ENCODE results near the gene AATK. TPM values are rescaled to one million over a fixed set of nuclear protein-coding genes. Genes with fewer than 3 reads are reported as not detected.

AATK gene
- total RNA-seq, 1 experiment from 2014 or later, result 0.46 TPM

DNA sequence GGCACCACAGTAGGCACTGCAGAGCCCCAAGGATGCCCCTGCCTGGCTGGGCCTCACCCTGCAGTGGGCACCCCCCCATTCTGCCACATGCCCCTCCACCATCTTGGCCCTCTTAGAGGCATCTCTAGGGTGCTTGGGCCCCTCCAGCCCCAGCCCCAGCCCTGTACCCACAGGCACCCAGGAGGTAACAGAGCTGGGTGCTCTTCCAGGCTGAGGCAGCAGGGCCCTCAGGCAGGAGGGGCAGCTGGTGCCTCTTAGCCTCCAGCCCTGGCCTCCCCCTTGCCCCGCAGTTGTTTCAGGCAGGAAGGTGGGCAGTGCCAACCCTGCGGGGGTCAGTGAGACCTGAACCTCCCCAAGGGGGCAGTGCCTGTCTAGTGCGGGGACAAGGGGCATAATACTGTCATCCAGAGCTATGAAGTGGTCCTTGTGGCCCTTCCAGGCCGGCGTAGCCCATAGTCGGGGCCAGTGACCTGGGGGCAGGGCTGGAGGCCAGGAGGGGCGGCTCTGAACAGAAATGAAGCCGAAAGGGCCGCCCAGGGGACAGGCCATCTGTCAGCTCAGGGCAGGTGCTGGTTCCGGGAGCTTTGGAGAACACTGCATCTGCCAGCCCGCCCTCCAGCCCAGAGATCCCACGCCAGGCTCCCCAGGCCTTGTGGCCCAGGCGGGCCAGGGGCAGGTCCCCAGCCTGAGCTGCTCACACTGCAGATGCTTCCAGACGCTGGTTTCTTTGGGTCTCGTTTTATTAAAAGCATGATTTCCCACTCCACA lies 4.9 kb upstream of the AATK start:
- Histone ChIP-seq H3K27ac (no peak overlapping the region), H3K27me3 (ENCODE audit: insufficient read depth, low read depth) (no peaks in the 10 kb centered on the region; the same call in 1 of the 2 replicates), H3K4me1 (replicated peaks; ENCODE audit: insufficient read depth) (no peaks in the 10 kb centered on the region), H4K20me1 (ENCODE audit: insufficient read depth) (no peaks in the 10 kb centered on the region), H3K4me2 (no peak overlapping the region), H2AFZ (no peak overlapping the region), H3K4me3 (no peak overlapping the region), H3K9me3 (ENCODE audit: insufficient read depth, low read depth) (no peaks in the 10 kb centered on the region), H3K79me2 (ENCODE audit: low read depth) (no peaks in the 10 kb centered on the region), H3K9me2 (ENCODE audit: insufficient read depth) (no peaks in the 10 kb centered on the region), H3F3A (ENCODE audit: insufficient read depth, low read depth) (peaks cover 7% of the 10 kb centered on the region; the same call in 1 of the 2 replicates), H3K36me3 (ENCODE audit: low read depth) (no peaks in the 10 kb centered on the region)
- CTCF ChIA-PET, result no interaction called here
- intact Hi-C loops (cut with micrococcal nuclease; ENCODE audit: unreplicated experiment), result no loop called here
- POLR2A ChIA-PET (ENCODE audit: unreplicated experiment), result no interaction called here
- no peak for DNase-seq
- BruUV-seq (replicated peaks), result no TSS peak
- TF ChIP-seq, protein P1, sequence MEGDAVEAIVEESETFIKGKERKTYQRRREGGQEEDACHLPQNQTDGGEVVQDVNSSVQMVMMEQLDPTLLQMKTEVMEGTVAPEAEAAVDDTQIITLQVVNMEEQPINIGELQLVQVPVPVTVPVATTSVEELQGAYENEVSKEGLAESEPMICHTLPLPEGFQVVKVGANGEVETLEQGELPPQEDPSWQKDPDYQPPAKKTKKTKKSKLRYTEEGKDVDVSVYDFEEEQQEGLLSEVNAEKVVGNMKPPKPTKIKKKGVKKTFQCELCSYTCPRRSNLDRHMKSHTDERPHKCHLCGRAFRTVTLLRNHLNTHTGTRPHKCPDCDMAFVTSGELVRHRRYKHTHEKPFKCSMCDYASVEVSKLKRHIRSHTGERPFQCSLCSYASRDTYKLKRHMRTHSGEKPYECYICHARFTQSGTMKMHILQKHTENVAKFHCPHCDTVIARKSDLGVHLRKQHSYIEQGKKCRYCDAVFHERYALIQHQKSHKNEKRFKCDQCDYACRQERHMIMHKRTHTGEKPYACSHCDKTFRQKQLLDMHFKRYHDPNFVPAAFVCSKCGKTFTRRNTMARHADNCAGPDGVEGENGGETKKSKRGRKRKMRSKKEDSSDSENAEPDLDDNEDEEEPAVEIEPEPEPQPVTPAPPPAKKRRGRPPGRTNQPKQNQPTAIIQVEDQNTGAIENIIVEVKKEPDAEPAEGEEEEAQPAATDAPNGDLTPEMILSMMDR (conservative IDR thresholded peaks at IDR 0.05), result no peak
- no peak for TF ChIP-seq EZH2 (IDR thresholded peaks at IDR 0.05; ENCODE audit: low read depth)

DNA sequence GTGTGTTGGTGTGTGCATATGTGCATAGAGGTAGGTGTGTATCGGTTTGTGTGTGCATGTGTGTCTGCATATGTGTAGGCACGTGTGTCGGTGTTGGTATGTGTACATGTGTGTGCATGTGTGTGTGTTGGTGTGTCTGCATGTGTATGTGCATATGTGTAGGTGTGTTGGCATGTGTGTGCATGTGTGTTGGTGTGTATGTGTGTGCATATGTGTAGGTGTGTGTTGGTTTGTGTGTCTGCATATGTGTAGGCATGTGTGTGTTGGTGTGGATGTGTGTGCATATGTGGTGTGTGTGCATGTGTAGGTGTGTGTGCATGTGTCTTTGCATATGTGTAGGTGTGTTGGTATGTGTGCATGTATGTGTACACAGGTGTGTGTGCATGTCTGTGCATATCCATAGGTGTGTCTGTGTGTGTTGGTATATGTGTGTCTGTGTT lies 3.9 kb upstream of the AATK start:
- H3K9me3 ChIP-seq (ENCODE audit: insufficient read depth, low read depth), result no peaks in the 10 kb centered on the region
- H3K9me2 ChIP-seq (ENCODE audit: insufficient read depth), result no peaks in the 10 kb centered on the region
- DNase-seq, result no peak
- no peaks in the 10 kb centered on the region for H3K79me2 ChIP-seq (ENCODE audit: low read depth)
- no peak overlapping the region for H3K27ac ChIP-seq
- peaks cover 7% of the 10 kb centered on the region; the same call in 1 of the 2 replicates for H3F3A ChIP-seq (ENCODE audit: insufficient read depth, low read depth)
- BruUV-seq (replicated peaks), result no TSS peak
- peaks cover 3% of the 10 kb centered on the region for H3K27me3 ChIP-seq (ENCODE audit: insufficient read depth, low read depth)
- no peaks in the 10 kb centered on the region for H3K36me3 ChIP-seq (ENCODE audit: low read depth)
- CTCF ChIA-PET, result no interaction called here
- no peaks in the 10 kb centered on the region for H4K20me1 ChIP-seq (ENCODE audit: insufficient read depth)
- TF ChIP-seq, protein P1 (conservative IDR thresholded peaks at IDR 0.05), result no peak
- TF ChIP-seq EZH2 (IDR thresholded peaks at IDR 0.05; ENCODE audit: low read depth), result no peak
- H3K4me3 ChIP-seq, result no peak overlapping the region
- POLR2A ChIA-PET (ENCODE audit: unreplicated experiment), result no interaction called here
- no peak overlapping the region for H3K4me2 ChIP-seq
- no peaks in the 10 kb centered on the region for H3K4me1 ChIP-seq (replicated peaks; ENCODE audit: insufficient read depth)
- intact Hi-C loops (cut with micrococcal nuclease; ENCODE audit: unreplicated experiment), result no loop called here
- no peak overlapping the region for H2AFZ ChIP-seq

DNA sequence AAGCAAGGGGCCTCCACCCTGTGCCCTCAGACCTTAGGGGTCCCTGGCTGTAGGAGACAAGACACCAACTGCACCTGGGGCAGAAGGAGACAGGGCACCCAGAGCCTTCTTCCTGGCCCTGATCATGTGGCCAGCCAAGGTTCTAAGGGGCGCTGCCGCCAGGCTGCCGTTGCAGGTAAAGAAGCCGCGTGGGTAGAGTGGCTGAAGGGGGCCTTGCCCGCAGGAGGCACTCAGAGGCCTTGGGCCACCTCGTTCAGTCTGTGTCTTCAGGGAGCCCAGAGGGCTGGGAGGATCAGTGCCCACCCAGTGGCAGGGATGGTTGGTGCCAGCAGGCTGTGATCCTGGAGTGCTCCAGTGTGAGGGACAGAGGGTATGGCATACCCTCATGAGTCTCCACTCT lies 1.6 kb upstream of the AATK start:
- Histone ChIP-seq H2AFZ (no peak overlapping the region), H3K9me2 (ENCODE audit: insufficient read depth) (no peaks in the 10 kb centered on the region), H3K4me3 (no peak overlapping the region), H3K4me2 (no peak overlapping the region), H4K20me1 (ENCODE audit: insufficient read depth) (no peaks in the 10 kb centered on the region), H3K36me3 (ENCODE audit: low read depth) (no peaks in the 10 kb centered on the region), H3K9me3 (ENCODE audit: insufficient read depth, low read depth) (no peaks in the 10 kb centered on the region), H3K4me1 (replicated peaks; ENCODE audit: insufficient read depth) (no peaks in the 10 kb centered on the region), H3K27ac (no peak overlapping the region), H3K27me3 (ENCODE audit: insufficient read depth, low read depth) (peaks cover 13% of the 10 kb centered on the region), H3K79me2 (ENCODE audit: low read depth) (no peaks in the 10 kb centered on the region), H3F3A (ENCODE audit: insufficient read depth, low read depth) (peaks cover 7% of the 10 kb centered on the region; the same call in 1 of the 2 replicates)
- ChIA-PET POLR2A (ENCODE audit: unreplicated experiment) (no interaction called here), CTCF (no interaction called here)
- BruUV-seq (replicated peaks), result no TSS peak
- no peak for TF ChIP-seq EZH2 (IDR thresholded peaks at IDR 0.05; ENCODE audit: low read depth)
- TF ChIP-seq, protein P1 (conservative IDR thresholded peaks at IDR 0.05), result no peak
- intact Hi-C loops (cut with micrococcal nuclease; ENCODE audit: unreplicated experiment), result no loop called here
- no peak for DNase-seq
